ENCODE measurements around the gene FH.

Gene FH

DNA sequence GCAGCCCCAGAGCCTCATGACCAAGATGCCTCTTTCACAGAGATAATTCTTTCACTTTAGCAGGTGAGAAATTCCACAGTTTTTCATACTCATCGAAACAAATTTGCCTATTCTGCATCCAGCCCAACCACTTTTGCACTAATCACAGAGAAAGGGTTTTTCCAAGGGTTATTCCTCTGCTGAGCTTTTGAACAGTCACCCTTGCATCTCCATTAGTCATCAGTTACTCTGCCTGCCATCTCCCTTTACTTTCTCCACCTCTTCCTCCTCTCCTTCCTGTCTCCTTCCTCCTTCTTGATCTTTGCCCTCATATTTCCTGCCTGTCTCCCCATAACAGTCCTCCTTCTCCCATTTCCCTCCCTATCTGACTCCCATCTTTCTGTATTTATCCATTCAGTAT is 43.9 kb downstream of the FH start:
- H3K9me3 ChIP-seq (ENCODE audit: control insufficient read depth, low read length): no peaks in the 10 kb centered on the region
- H3K27me3 ChIP-seq (replicated peaks; ENCODE audit: control insufficient read depth, insufficient read depth, low read length): no peaks in the 10 kb centered on the region
- H3K36me3 ChIP-seq (ENCODE audit: control insufficient read depth, insufficient read depth, low read length, severe bottlenecking): no peaks in the 10 kb centered on the region
- H3K4me3 ChIP-seq (ENCODE audit: low read length): no peak overlapping the region
- no peak overlapping the region for H3K9ac ChIP-seq (ENCODE audit: low read length)
- no peak for DNase-seq (ENCODE audit: low read depth)
- H3K4me1 ChIP-seq (ENCODE audit: control insufficient read depth, insufficient read depth, low read length): peaks cover 8% of the 10 kb centered on the region

DNA sequence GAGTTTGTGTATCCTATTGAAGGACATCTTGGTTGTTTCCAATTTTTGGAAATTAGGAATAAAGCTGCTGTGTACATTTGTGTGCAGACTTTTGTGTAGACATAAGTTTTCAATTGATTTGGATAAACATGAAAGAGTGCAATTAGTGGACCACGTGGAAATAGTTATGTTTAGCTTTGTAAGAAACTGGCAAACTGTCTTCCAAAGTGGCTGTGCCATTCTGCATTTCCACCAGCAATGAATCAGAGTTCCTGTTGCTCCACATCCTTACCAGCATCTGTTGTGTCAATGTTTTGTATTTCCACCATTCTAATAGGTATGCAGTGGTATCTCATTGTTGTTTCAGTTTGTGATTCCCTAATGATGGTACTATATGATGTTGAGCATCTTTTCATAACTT is 46.5 kb downstream of the FH start:
- Histone ChIP-seq H3K4me3 (ENCODE audit: low read length) (no peak overlapping the region), H3K36me3 (ENCODE audit: control insufficient read depth, insufficient read depth, low read length, severe bottlenecking) (no peaks in the 10 kb centered on the region), H3K9ac (ENCODE audit: low read length) (no peak overlapping the region), H3K9me3 (ENCODE audit: control insufficient read depth, low read length) (no peaks in the 10 kb centered on the region), H3K27me3 (replicated peaks; ENCODE audit: control insufficient read depth, insufficient read depth, low read length) (no peaks in the 10 kb centered on the region), H3K4me1 (ENCODE audit: control insufficient read depth, insufficient read depth, low read length) (peaks cover 8% of the 10 kb centered on the region)
- no peak for DNase-seq (ENCODE audit: low read depth)

DNA sequence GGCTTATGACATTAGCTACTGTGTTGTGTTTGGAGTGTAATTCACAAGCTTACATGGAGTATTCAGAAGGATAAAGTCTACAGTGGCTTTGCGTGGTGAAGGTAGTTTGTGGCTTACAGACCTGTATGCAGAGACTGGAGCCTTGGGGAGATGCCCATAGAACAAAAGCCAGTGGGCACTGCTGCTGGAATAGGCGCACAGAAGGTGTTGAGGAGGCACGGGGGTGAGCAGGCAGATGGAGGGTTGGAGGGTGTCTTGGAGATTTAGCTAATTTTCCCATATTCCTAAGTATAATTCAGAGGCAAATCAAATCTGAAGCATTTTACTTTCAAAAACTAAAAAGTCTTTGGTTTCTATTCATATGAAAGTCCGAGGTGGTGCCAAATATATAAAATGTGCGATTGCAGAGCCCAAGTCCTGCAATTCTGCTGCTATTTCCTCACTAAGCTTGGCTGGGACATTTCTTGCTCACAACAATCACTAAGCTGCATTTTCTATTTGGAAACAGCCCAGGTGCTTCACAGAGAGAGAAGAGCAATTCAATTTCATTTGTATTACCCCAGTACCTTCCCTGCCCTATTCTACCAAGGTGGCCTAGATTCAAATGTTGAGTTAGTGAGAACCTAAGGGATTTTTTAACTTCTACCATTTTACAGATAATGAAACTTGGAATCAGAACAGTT is 48.5 kb downstream of the FH start:
- DNase-seq (ENCODE audit: low read depth): no peak
- no peaks in the 10 kb centered on the region for H3K27me3 ChIP-seq (replicated peaks; ENCODE audit: control insufficient read depth, insufficient read depth, low read length)
- no peaks in the 10 kb centered on the region for H3K36me3 ChIP-seq (ENCODE audit: control insufficient read depth, insufficient read depth, low read length, severe bottlenecking)
- no peak overlapping the region for H3K4me3 ChIP-seq (ENCODE audit: low read length)
- H3K4me1 ChIP-seq (ENCODE audit: control insufficient read depth, insufficient read depth, low read length): peaks cover 8% of the 10 kb centered on the region
- no peaks in the 10 kb centered on the region for H3K9me3 ChIP-seq (ENCODE audit: control insufficient read depth, low read length)
- no peak overlapping the region for H3K9ac ChIP-seq (ENCODE audit: low read length)

DNA sequence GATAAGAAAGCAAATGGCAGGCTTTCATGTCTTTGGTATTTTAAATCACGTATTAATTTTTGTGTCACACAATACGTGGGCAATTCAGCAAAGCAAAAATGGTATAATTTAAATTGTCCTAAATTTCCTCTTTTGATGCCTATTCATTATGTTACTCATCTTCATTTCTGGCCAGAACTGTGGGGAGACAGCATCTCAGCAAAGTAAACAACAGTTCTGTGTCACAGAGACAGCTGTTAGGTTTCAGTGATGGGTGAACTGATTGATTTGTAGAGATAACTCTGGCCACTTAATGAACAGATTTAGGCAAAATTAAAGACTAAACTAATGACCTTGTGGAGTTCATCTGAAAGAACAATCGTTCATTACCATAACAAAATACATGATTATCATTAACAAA is 49.2 kb downstream of the FH start:
- DNase-seq (ENCODE audit: low read depth): no peak
- Histone ChIP-seq H3K9me3 (ENCODE audit: control insufficient read depth, low read length) (no peaks in the 10 kb centered on the region), H3K27me3 (replicated peaks; ENCODE audit: control insufficient read depth, insufficient read depth, low read length) (no peaks in the 10 kb centered on the region), H3K36me3 (ENCODE audit: control insufficient read depth, insufficient read depth, low read length, severe bottlenecking) (no peaks in the 10 kb centered on the region), H3K4me1 (ENCODE audit: control insufficient read depth, insufficient read depth, low read length) (peaks cover 2% of the 10 kb centered on the region), H3K9ac (ENCODE audit: low read length) (no peak overlapping the region), H3K4me3 (ENCODE audit: low read length) (no peak overlapping the region)

DNA sequence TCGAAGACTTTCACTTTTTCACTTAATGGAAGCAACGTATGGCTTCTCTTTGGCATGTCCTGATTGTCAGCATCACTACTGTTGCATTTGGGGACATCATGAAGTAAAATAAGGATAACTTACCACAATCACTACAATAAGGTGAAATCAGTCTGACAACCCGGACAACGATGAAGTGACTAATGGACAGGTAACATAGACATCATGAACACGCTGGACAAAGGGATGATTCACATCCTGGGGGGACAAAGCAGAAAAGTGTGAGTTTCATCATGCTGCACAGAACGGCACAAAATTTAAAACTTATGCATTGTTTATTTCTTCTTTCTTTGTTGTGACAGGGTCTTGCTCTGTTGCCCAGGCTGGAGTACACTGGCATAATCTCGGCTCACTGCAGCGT is 53.9 kb downstream of the FH start:
- Histone ChIP-seq H3K27me3 (replicated peaks; ENCODE audit: control insufficient read depth, insufficient read depth, low read length) (no peaks in the 10 kb centered on the region), H3K9ac (ENCODE audit: low read length) (no peak overlapping the region), H3K9me3 (ENCODE audit: control insufficient read depth, low read length) (no peaks in the 10 kb centered on the region), H3K4me3 (ENCODE audit: low read length) (no peak overlapping the region), H3K4me1 (ENCODE audit: control insufficient read depth, insufficient read depth, low read length) (no peaks in the 10 kb centered on the region), H3K36me3 (ENCODE audit: control insufficient read depth, insufficient read depth, low read length, severe bottlenecking) (no peaks in the 10 kb centered on the region)
- no peak for DNase-seq (ENCODE audit: low read depth)

DNA sequence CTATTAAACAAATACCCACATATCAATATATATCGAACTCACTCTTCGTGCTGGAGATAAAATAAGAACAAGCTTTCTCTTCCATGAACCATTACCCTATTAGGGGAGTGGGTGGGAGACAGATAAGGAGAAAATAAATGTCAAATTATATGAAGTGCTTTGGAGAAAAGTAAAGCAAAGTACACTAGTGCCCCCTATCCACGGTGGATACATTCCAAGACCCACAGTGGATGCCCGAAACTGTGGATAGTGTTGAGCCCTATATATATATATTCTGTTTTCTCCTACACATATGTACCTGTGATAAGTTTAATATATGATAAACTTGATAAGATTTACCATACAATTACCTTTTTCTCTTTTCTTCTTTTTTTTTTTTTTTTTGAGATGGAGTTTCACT is 54.6 kb downstream of the FH start:
- no peaks in the 10 kb centered on the region for H3K9me3 ChIP-seq (ENCODE audit: control insufficient read depth, low read length)
- no peaks in the 10 kb centered on the region for H3K4me1 ChIP-seq (ENCODE audit: control insufficient read depth, insufficient read depth, low read length)
- no peak overlapping the region for H3K9ac ChIP-seq (ENCODE audit: low read length)
- no peaks in the 10 kb centered on the region for H3K27me3 ChIP-seq (replicated peaks; ENCODE audit: control insufficient read depth, insufficient read depth, low read length)
- H3K36me3 ChIP-seq (ENCODE audit: control insufficient read depth, insufficient read depth, low read length, severe bottlenecking): no peaks in the 10 kb centered on the region
- no peak for DNase-seq (ENCODE audit: low read depth)
- H3K4me3 ChIP-seq (ENCODE audit: low read length): no peak overlapping the region

DNA sequence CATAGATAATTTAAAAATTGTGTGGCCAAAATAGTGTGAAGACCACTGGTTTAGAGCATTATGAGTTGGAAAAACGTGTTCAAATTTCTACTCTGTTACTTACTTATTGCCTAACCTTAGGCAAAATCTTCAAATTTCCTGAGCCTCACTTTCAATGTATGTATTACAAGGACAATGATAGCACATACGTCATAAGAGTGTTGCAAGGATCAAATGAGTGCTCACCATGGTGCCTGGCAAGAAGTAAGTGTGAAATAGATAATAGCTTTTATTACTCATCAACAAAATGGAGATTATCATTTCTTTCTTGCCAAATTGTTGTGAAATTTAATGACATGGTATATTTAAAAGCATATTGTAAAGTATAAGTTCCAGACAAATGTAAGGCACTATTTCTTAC is 57.2 kb downstream of the FH start:
- H3K4me1 ChIP-seq (ENCODE audit: control insufficient read depth, insufficient read depth, low read length): no peaks in the 10 kb centered on the region
- no peak overlapping the region for H3K9ac ChIP-seq (ENCODE audit: low read length)

DNA sequence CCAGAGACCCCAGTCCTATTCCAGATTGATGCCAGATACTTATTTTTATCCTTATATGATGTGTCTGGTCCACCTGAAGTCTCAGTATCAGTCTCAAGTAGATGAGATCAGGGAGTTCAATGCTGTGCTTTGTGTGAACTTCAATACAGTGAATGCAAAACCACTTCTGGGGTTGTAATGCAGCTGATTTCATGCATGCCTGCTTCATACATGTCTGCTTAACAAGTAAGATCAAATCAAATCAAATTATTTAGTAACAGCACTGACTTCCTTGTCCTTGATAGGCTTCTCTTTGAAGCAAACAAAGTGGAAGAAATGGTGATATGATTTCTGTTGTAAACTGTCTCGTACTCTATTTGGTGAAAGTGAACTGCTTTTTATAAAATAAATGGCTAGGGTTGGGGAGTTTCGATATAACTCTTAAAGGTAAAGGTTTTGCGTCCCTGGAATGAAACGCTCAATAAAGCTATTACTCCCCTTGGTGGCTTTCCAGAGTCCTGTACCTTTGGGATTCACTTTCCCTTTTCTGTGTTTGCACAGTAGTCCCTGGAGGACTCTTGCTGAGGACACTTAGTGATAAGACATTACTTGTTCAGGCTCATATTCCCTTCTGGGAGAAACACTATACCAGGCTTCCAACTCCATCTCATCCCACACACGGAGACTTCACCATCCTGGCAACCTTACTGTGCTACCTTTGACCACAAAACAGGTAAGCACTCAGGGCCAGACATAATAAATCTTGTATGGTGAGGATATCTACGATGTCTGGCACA is 59.3 kb downstream of the FH start:
- no peaks in the 10 kb centered on the region for H3K4me1 ChIP-seq (ENCODE audit: control insufficient read depth, insufficient read depth, low read length)
- no peak overlapping the region for H3K9ac ChIP-seq (ENCODE audit: low read length)
- no peak for DNase-seq (ENCODE audit: low read depth)
- no peak overlapping the region for H3K4me3 ChIP-seq (ENCODE audit: low read length)
- H3K36me3 ChIP-seq (ENCODE audit: control insufficient read depth, insufficient read depth, low read length, severe bottlenecking): no peaks in the 10 kb centered on the region
- H3K9me3 ChIP-seq (ENCODE audit: control insufficient read depth, low read length): no peaks in the 10 kb centered on the region
- no peaks in the 10 kb centered on the region for H3K27me3 ChIP-seq (replicated peaks; ENCODE audit: control insufficient read depth, insufficient read depth, low read length)

More for the DNA sequence above, 57.2 kb downstream of the FH start:
- Histone ChIP-seq H3K9me3 (ENCODE audit: control insufficient read depth, low read length) (no peaks in the 10 kb centered on the region), H3K36me3 (ENCODE audit: control insufficient read depth, insufficient read depth, low read length, severe bottlenecking) (no peaks in the 10 kb centered on the region), H3K27me3 (replicated peaks; ENCODE audit: control insufficient read depth, insufficient read depth, low read length) (no peaks in the 10 kb centered on the region), H3K4me3 (ENCODE audit: low read length) (no peak overlapping the region)
- DNase-seq (ENCODE audit: low read depth): no peak

DNA sequence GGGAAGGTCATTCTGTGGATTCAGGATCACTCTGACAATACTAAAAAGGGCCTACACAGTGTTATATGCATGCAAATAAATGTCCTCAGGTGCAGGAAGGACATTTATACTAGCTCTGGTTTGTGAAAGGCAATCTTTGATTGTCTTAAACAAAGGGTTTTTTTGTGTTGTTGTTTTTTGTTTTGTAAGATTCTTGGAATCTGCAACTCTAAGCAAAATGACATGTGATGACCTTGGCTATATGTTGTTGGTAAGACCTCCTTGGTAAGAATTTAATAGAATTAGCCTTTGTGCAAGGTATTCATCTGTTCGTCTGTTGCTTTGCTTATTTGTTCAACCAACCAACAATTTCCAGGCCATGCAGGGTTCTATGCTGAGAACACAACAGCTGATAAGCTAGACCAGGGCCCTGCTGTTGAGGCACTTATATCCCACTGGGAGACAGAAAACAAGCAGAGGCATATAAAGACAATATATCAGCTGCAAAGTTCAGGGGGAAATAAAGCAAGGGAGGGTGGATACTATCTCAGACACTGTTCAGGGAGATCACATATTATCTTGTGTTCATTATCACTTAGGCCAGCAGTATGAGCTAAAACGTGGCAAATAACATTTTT is 60.3 kb downstream of the FH start:
- H3K9me3 ChIP-seq (ENCODE audit: control insufficient read depth, low read length): no peaks in the 10 kb centered on the region
- H3K9ac ChIP-seq (ENCODE audit: low read length): no peak overlapping the region
- no peak overlapping the region for H3K4me3 ChIP-seq (ENCODE audit: low read length)
- no peaks in the 10 kb centered on the region for H3K27me3 ChIP-seq (replicated peaks; ENCODE audit: control insufficient read depth, insufficient read depth, low read length)
- DNase-seq (ENCODE audit: low read depth): no peak
- H3K4me1 ChIP-seq (ENCODE audit: control insufficient read depth, insufficient read depth, low read length): no peaks in the 10 kb centered on the region
- H3K36me3 ChIP-seq (ENCODE audit: control insufficient read depth, insufficient read depth, low read length, severe bottlenecking): no peaks in the 10 kb centered on the region

DNA sequence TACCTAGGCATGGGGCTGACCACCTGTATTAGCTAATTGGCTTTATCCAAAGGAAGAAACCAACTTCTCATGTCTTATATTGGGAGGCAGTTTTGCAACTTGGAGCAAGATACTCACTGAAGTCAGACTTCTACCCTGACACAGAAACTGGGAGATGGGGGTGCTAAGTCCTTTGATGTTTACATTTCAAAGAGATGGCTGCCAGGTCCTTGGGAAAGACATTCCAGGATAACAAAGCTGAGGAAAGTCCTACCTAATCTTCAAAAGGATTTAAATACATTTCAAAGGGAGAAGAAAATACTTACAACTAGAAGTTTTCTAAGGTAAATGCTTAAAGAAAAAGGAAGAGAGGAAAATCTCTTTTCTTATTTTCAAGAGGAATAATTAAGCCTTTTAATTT is 62.1 kb downstream of the FH start:
- Histone ChIP-seq H3K4me1 (ENCODE audit: control insufficient read depth, insufficient read depth, low read length) (no peaks in the 10 kb centered on the region), H3K36me3 (ENCODE audit: control insufficient read depth, insufficient read depth, low read length, severe bottlenecking) (no peaks in the 10 kb centered on the region), H3K27me3 (replicated peaks; ENCODE audit: control insufficient read depth, insufficient read depth, low read length) (no peaks in the 10 kb centered on the region), H3K9me3 (ENCODE audit: control insufficient read depth, low read length) (no peaks in the 10 kb centered on the region), H3K4me3 (ENCODE audit: low read length) (no peak overlapping the region), H3K9ac (ENCODE audit: low read length) (no peak overlapping the region)
- DNase-seq (ENCODE audit: low read depth): no peak

DNA sequence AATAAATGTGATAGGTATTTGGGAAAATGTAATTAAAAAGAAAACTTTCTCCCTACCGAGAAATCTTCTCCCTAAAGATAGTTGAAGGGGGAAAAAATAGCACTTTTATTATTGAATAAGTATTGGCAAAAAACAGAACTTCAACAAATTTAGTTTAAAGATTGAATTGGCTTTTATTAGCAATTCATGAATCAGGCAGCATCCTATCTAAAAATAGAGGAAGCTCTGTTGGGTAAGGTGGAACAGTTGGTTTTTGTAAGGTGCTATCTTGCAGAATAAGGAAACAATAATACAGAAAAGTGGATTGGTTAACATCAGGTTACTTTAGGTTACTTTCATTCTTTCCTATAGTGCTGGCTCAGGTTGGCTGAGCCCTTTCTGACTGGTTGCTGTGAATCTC is 62.8 kb downstream of the FH start:
- no peaks in the 10 kb centered on the region for H3K4me1 ChIP-seq (ENCODE audit: control insufficient read depth, insufficient read depth, low read length)
- H3K9me3 ChIP-seq (ENCODE audit: control insufficient read depth, low read length): no peaks in the 10 kb centered on the region
- no peak for DNase-seq (ENCODE audit: low read depth)
- H3K4me3 ChIP-seq (ENCODE audit: low read length): no peak overlapping the region
- H3K36me3 ChIP-seq (ENCODE audit: control insufficient read depth, insufficient read depth, low read length, severe bottlenecking): no peaks in the 10 kb centered on the region
- no peak overlapping the region for H3K9ac ChIP-seq (ENCODE audit: low read length)
- H3K27me3 ChIP-seq (replicated peaks; ENCODE audit: control insufficient read depth, insufficient read depth, low read length): no peaks in the 10 kb centered on the region
